Measurements from ENCODE around the gene GBF1.

DNA sequence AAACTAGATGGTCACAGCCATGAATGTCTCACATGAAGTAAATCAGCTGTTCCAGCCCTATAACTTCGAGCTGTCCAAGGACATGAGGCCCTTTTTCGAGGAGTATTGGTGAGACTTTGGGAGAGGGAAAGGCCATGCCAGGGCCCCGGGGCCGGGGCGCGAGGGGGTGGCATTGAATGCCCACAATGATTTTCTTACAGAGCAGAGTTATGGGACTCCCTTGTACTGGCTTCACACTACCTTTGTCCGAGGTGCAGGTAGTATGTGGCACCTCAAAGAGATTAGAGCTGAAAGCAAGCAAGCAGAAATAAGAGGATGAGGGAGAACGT, 18.8 kb upstream of the GBF1 start:
- TF ChIP-seq EZH2 (IDR thresholded peaks at IDR 0.05) (no peak), FOXP2 (optimal IDR thresholded peaks at IDR 0.05; ENCODE audit: control extremely low read depth, extremely low read length, insufficient read depth) (no peak), POLR2AphosphoS5 (IDR thresholded peaks at IDR 0.05; ENCODE audit: borderline replicate concordance, low read depth, low read length) (no peak)
